Inflammatory macrophage (primary cell): ENCODE data around the gene LMX1B.

Experiments used
- DNase-seq, 2 donors: peaks; one replicate each; pipeline ENCODE4 v3.0.0-alpha.2; 2020 to 2022

LMX1B gene

GRCh38 chr9:126661122-126661520 is 47.4 kb downstream of the LMX1B start:
- no peak for DNase-seq

DNA sequence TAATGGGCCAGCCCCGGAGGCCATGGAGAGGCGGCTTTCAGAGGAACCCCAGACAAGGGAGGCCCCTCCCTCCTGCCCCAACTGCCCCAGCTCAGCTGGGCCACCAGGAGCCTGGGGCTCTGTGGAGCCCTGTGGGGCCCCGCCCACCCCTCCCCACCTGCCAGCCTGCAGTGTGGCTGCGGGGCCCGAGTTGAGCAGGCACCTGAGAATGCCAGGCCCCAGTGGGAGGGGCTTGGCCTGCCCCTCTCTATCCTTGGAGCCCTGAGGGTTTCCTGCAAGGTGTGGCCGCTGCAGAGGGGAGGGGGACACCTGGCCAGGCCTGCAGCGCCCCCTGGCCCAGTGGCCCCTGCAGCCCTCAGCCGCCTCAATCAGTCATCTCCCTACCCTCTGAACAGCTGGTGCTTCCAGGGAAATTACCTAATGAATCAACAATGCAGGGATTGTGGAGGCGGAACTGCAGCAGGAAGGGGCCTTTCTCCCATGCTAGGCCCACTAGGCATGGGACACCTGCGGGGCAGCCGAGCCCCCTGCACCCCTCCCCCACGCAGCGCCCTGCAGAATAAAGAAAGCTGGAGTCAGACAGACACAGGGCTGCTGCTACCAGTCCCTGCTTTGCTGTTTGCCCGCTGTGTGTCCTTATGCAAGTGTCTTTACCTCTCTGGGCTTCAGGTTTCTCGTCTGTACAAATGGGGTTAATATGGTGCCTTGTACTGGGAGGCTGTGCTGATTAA is 48.0 kb downstream of the LMX1B start:
- no peak for DNase-seq

- DNase-seq: no peak
These were observed 49.9 kb downstream of the LMX1B start for GRCh38 chr9:126663661-126664072.

DNA sequence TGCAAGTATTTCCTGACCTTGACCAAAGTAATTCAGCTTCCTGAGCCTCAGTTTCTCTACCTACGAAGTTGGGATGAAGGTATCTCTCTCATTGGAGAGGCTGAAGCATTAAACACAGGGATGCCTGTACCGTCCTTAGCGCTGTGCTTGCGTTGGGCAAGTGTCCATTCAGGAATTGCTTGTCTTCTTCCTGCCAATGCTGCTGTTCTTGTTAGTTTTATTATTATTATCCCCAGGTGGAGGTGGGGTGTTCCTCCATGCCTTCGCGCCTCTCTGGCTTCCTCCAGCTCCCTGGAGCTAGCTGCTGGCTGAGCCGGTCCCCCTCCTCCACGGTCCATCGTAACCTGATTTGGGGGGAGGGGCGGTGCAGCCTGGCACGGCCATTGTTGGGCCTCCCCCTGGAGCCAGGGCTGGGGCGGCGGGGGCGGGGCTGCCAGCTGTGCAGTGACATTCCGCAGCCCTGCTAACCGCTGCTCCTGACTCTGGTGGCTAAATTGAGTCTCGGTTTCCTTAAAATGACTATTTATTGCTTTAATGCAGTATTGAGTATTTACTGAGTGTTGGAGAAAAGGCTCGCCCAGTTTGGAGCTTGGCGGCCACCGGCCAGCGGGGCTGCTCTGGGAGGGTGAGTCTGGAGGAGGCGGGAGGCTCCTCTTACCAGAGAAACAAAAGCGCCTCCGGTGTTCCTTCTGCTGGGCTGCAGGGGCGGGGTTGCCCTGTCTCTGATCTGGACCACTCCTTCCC is 51.3 kb downstream of the LMX1B start:
- DNase-seq: no peak

DNA sequence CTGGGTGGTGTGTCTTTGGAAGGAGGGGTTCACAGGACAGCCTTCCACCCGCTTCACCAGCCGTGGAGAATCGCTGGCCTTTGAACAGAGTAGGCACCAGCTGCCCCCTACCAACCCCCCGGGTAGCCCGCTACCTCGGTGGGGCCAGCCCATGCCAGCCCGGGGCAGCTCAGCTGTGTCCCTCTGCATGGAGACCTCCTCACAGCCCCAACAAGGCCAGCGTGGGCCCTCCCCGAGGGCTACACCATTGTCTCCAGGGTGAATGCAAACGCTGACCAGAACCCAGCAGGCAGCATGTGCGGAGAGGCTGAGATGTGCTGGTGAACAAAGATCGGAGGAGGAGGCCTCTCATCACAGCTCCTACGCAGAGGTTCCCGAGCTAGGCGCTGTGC is 51.9 kb downstream of the LMX1B start:
- DNase-seq: no peak

- no peak for DNase-seq
These were observed 52.6 kb downstream of the LMX1B start for GRCh38 chr9:126666155-126666803.

DNA sequence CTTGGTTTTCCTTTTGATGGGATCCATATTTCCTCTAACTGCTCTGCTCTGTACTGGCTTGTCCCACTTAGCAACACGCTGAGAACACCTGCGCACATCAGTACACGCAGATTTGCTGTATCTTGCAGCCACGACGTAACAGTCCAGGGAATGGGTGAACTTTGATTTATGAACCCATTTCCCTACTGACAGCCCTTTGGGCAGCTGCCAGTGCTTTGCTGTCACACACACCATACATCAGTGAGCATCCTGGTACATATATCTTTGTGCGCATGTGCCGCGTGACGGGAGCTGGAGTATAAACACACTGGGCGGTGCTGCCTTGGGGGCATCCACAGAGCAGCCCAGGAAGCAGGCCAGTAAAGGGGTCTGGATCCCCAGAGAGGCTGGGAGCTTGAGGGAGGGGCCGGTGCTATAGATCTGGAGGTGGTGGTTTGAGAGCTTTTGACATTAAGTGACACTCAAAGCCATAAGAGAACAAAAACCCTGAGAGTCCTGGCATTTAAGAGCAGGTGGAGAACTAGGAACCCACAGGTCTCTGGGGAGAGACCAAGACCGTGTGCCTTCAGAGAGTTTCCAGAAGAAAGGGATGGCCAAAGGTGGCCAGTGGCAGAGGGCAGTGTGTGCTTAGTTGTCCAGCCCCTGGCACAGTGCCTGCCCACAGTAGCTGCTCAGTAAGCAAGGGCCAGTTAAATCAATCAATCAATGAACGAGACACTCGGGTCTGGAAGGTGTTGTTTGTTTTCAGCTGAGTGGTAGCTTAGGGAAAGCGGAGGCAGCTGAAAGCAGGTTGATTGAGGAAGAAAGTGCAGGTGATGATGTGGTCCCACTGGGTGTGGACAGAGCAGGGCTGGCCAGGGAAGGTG is 53.7 kb downstream of the LMX1B start:
- no peak for DNase-seq

- no peak for DNase-seq
These were observed 54.3 kb downstream of the LMX1B start for GRCh38 chr9:126668058-126668457.

DNA sequence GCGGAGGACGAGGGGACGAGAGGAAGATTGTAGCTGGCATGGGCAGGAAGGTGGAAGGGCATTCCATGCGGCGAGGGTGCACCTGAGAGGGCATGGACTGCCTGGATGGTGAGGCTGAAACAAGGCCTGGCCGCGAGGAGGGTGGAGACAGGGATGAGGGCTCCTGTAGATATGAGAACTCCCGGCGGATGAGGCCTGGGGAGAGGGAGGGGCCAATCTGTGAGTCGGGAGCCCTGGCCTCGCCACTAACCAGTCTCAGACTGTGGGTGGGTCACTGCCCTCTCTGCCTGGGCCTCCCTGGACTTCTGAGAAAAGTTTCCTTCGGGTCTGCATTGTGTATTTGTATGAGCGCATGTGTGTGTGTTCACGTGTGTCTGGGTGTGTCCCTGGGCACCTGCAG is 55.4 kb downstream of the LMX1B start:
- no peak for DNase-seq

DNA sequence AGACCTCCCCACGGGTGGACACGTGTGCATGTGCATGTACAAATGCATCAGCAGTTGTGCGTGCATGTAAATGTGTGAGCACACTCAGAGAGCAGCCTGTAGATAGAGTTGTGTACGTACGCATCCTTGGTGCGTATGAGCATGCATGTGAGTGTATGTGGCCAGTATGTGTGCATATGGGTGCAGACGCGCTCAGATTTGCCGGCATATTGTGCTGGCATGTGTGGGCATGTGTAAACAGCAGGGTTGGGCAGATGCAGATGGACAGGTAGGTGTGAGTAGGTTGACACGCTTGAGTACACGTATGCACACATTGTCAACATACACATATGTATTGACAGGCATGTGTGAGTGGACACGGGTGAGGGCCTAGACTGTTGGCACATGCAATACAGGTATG is 56.5 kb downstream of the LMX1B start:
- no peak for DNase-seq

GRCh38 chr9:126671381-126671831 is 57.7 kb downstream of the LMX1B start:
- no peak for DNase-seq

DNA sequence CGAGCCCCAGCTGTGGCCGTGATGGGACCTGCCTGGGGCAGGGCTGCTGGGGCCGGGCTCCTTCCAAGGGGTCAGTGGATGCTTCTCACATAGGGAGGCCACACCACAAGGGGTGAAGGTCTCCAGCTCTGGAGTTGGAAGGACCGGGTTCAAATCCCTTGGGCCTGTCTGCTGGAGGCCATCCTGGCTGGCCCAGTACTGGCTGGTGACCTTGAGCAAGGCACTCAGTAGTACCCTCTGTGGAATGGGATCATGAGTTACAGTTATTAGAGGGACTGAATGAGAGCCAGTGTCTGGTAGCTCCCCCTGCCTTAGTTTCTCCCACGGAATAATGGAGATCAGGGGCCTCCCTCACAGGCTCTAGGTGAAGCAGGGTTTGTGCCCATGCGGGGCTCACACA is 58.3 kb downstream of the LMX1B start:
- no peak for DNase-seq

DNA sequence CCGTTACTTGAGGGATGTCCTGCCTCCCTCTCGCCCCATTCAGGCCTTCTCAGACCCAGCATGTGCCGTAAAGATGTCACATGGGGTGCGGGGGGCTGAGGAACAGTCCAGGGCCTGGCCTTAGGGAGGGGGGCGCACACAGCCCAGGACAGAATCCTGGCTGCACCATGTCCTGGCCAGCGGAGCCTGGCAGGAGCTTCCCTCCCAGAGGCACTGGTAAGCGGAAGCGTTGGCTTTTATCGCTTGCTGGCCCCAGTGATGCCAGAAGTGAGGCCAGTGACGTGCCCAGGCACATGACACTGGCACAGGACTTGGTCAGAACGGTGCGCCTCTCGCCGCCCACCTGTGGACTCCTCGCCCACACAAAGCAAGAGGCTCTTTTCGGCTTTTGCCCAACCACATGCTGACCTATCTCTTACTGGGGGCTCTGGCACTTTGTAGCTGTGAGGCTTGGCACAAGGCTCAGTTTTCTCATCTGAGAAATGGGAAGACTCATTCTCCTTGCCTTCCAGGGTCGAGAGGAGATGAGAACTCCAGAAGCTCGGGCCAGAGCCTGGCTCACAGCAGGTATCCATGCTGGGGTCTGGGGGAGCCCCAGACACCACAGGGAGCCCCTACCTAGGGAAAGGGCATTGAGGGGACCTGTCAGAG is 59.0 kb downstream of the LMX1B start:
- no peak for DNase-seq

GRCh38 chr9:126673689-126674364 is 60.1 kb downstream of the LMX1B start:
- DNase-seq: no peak

- DNase-seq: no peak
These were observed 60.8 kb downstream of the LMX1B start for GRCh38 chr9:126674365-126675146.

DNA sequence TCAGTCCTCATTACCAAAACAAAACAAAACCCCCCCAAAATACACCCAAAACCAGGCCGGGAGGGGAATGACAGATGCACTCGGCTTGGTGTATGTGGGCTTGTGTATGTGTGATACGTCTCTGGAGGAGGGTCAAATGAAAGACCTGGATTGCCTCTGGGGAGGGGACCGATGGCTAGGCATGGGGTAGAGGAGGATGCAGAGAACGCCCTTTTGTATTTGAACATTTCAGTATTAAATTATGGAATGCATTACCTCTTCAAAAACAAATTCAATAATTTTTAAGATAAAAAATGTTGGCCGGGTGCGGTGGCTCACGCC is 61.4 kb downstream of the LMX1B start:
- no peak for DNase-seq

DNA sequence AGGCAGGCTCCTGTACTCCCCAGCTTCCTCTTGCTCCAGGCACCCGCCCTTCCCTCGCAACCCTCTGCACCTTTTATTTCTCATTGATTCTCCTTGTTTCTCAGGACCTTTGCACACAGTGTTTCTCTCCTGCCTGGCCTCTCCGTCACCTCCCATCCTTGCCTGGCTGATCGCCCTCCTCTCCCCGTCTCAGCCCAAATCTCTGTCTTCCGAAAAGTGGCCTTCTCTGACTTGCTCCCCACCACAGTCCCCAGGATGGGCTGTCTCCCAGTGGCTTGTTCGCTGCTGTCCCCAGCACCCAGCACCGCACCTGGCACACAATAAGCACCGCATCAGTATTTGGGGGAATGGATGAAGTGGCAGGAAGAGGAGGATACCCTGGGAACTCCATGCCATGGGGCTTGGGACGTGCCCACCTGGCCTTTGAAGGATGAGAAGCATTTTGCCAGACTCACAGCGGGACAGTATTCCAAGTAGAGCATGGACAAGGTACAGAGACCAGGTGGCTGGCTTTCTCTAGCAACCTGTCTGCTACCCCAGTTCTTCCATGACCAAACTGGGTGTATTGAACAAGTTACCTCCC is 62.5 kb downstream of the LMX1B start:
- no peak for DNase-seq

DNA sequence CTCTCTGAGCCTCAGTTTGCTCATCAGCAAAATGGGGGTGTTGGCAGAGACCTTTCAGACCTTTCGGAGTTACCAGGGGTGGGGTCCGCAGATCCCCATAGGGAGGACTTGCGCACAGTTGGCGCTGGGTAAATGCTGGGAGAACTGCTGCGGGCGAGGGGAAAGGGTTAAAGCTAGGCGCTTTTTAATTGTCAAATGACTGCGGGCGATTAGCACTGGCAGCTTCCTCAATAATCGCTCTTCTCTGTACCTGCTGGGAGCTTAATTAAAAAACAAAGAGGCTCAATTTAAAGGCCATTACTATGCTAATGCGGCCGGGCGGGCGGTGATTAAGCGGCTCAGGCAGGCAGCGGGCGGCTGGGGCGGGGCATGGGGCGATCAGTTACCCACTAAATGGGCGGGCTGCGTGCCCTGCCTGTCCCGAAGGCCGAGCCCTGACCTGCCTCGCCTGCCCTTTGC is 63.0 kb downstream of the LMX1B start:
- DNase-seq: no peak

GRCh38 chr9:126677188-126678084 is 63.7 kb downstream of the LMX1B start:
- no peak for DNase-seq
